ENCODE data around the gene POLD2. TPM values are rescaled to one million over a fixed set of nuclear protein-coding genes. Genes with fewer than 3 reads are reported as not detected.

POLD2 gene
- total and polyA plus RNA-seq, 2 experiments from 2014 or later: 100 to 164 TPM

GRCh38 chr7:44107961-44108767, 15.2 kb downstream of the POLD2 start:
- Histone ChIP-seq H3K9me3 (ENCODE audit: low read depth) (no peaks in the 10 kb centered on the region), H3K4me2 (ENCODE audit: unreplicated experiment) (no peak overlapping the region), H3K9me2 (ENCODE audit: insufficient read depth) (no peaks in the 10 kb centered on the region), H3K4me1 (ENCODE audit: insufficient read depth) (peaks cover 20% of the 10 kb centered on the region), H2AFZ (no peak overlapping the region), H3K9ac (no peak overlapping the region), H3F3A (ENCODE audit: insufficient read depth) (peaks cover 6% of the 10 kb centered on the region; the same call in 1 of the 2 replicates), H3K36me3 (ENCODE audit: low read depth) (no peaks in the 10 kb centered on the region), H4K20me1 (ENCODE audit: insufficient read depth) (no peaks in the 10 kb centered on the region), H3K4me3 (no peak overlapping the region), H3K27ac (no peak overlapping the region), H3K27me3 (replicated peaks; ENCODE audit: insufficient read depth) (no peaks in the 10 kb centered on the region), H3K79me2 (ENCODE audit: insufficient read depth) (peaks cover 26% of the 10 kb centered on the region)
- WGBS, 2 experiments (ENCODE audit: low coverage in 1 of 2, low lambda C conversion rate in 2 of 2, missing lambda C conversion rate in 2 of 2): 84 to 96% methylated on average over 14 to 21 of the region's 21 CpGs
- DNase-seq: no peak
- in situ Hi-C loops (cut with MboI): no loop called here
- no peak for TF ChIP-seq EZH2phosphoT487 (IDR thresholded peaks at IDR 0.05; ENCODE audit: insufficient read depth, low read depth)
- no peak for TF ChIP-seq EZH2 (IDR thresholded peaks at IDR 0.05; ENCODE audit: insufficient read depth, poor library complexity, severe bottlenecking)

GRCh38 chr7:44107116-44107960, 16.0 kb downstream of the POLD2 start:
- Histone ChIP-seq H3K79me2 (ENCODE audit: insufficient read depth) (peaks cover 26% of the 10 kb centered on the region), H3K4me2 (ENCODE audit: unreplicated experiment) (no peak overlapping the region), H3K36me3 (ENCODE audit: low read depth) (no peaks in the 10 kb centered on the region), H2AFZ (no peak overlapping the region), H4K20me1 (ENCODE audit: insufficient read depth) (no peaks in the 10 kb centered on the region), H3F3A (ENCODE audit: insufficient read depth) (peaks cover 14% of the 10 kb centered on the region), H3K27ac (no peak overlapping the region), H3K9ac (peak overlapping the region; percentile 14; the same call in 1 of the 2 replicates), H3K27me3 (replicated peaks; ENCODE audit: insufficient read depth) (no peaks in the 10 kb centered on the region), H3K4me1 (ENCODE audit: insufficient read depth) (peaks cover 24% of the 10 kb centered on the region), H3K9me2 (ENCODE audit: insufficient read depth) (no peaks in the 10 kb centered on the region), H3K9me3 (ENCODE audit: low read depth) (no peaks in the 10 kb centered on the region), H3K4me3 (no peak overlapping the region)
- in situ Hi-C loops (cut with MboI): no loop called here
- TF ChIP-seq EZH2 (IDR thresholded peaks at IDR 0.05; ENCODE audit: insufficient read depth, poor library complexity, severe bottlenecking): no peak
- TF ChIP-seq EZH2phosphoT487 (IDR thresholded peaks at IDR 0.05; ENCODE audit: insufficient read depth, low read depth): no peak
- DNase-seq: no peak
- 82 to 84% methylated on average over 15 to 17 of the region's 18 CpGs for WGBS, 2 experiments (ENCODE audit: low coverage in 1 of 2, low lambda C conversion rate in 2 of 2, missing lambda C conversion rate in 2 of 2)

DNA sequence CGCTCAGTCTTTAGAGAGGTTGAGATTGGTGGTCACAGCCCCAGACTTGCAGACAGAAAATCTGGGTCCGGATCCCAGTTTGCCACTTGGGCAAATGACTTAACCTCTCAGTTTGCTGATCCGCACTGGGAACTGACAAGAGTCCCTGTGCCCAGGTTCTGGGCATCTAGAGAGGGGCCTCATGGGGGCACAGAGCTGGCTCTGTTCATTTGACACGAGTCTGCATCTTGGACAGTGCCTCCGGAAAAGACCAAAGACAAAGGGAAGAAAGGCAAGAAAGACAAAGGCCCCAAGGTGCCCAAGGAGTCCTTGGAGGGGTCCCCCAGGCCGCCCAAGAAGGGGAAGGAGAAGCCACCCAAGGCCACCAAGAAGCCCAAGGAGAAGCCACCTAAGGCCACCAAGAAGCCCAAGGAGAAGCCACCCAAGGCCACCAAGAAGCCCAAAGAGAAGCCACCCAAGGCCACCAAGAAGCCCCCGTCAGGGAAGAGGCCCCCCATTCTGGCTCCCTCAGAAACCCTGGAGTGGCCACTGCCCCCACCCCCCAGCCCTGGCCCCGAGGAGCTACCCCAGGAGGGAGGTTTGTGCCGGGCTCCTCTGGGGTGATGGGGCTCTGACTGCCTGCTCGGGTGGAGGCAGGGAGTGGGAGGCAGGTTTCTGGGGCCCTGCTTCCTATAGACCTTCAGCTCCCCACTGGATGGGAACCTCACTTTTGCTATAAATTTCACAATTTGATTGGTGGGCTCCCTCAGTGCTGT, 16.9 kb downstream of the POLD2 start:
- Histone ChIP-seq H3K27ac (no peak overlapping the region), H3K4me3 (peak overlapping the region; percentile 70), H3K4me2 (ENCODE audit: unreplicated experiment) (peak overlapping the region; percentile 76), H3K27me3 (replicated peaks; ENCODE audit: insufficient read depth) (no peaks in the 10 kb centered on the region), H3K9ac (peak overlapping the region; percentile 85; the same call in 1 of the 2 replicates), H3K79me2 (ENCODE audit: insufficient read depth) (peaks cover 26% of the 10 kb centered on the region), H3K9me2 (ENCODE audit: insufficient read depth) (no peaks in the 10 kb centered on the region), H3K4me1 (ENCODE audit: insufficient read depth) (peaks cover 28% of the 10 kb centered on the region), H2AFZ (no peak overlapping the region), H3F3A (ENCODE audit: insufficient read depth) (peaks cover 20% of the 10 kb centered on the region), H3K36me3 (ENCODE audit: low read depth) (no peaks in the 10 kb centered on the region), H4K20me1 (ENCODE audit: insufficient read depth) (no peaks in the 10 kb centered on the region), H3K9me3 (ENCODE audit: low read depth) (no peaks in the 10 kb centered on the region)
- DNase-seq: no peak
- 51 to 62% methylated on average over 8 to 10 of the region's 10 CpGs for WGBS, 2 experiments (ENCODE audit: low coverage in 1 of 2, low lambda C conversion rate in 2 of 2, missing lambda C conversion rate in 2 of 2)
- no peak for TF ChIP-seq EZH2phosphoT487 (IDR thresholded peaks at IDR 0.05; ENCODE audit: insufficient read depth, low read depth)
- no peak for TF ChIP-seq EZH2 (IDR thresholded peaks at IDR 0.05; ENCODE audit: insufficient read depth, poor library complexity, severe bottlenecking)
- in situ Hi-C loops (cut with MboI): no loop called here

GRCh38 chr7:44105832-44106231, 17.5 kb downstream of the POLD2 start:
- Histone ChIP-seq H3K9me2 (ENCODE audit: insufficient read depth) (no peaks in the 10 kb centered on the region), H3K9me3 (ENCODE audit: low read depth) (no peaks in the 10 kb centered on the region), H2AFZ (no peak overlapping the region), H3K9ac (peak overlapping the region; percentile 85), H3K4me1 (ENCODE audit: insufficient read depth) (peaks cover 28% of the 10 kb centered on the region), H3F3A (ENCODE audit: insufficient read depth) (peaks cover 20% of the 10 kb centered on the region), H3K4me3 (peak overlapping the region; percentile 70), H3K27me3 (replicated peaks; ENCODE audit: insufficient read depth) (no peaks in the 10 kb centered on the region), H4K20me1 (ENCODE audit: insufficient read depth) (no peaks in the 10 kb centered on the region), H3K27ac (peak overlapping the region; percentile 51), H3K36me3 (ENCODE audit: low read depth) (no peaks in the 10 kb centered on the region), H3K4me2 (ENCODE audit: unreplicated experiment) (peak overlapping the region; percentile 76), H3K79me2 (ENCODE audit: insufficient read depth) (peaks cover 26% of the 10 kb centered on the region)
- WGBS, 2 experiments (ENCODE audit: low coverage in 1 of 2, low lambda C conversion rate in 2 of 2, missing lambda C conversion rate in 2 of 2): 32 to 43% methylated on average over 2 of the region's 2 CpGs
- in situ Hi-C loops (cut with MboI): no loop called here
- no peak for DNase-seq
- TF ChIP-seq EZH2phosphoT487 (IDR thresholded peaks at IDR 0.05; ENCODE audit: insufficient read depth, low read depth) (no peak), EZH2 (IDR thresholded peaks at IDR 0.05; ENCODE audit: insufficient read depth, poor library complexity, severe bottlenecking) (no peak)

All from GM23248 (cell line).